ENCODE measurements around the gene DLG1.

Gene DLG1

DNA sequence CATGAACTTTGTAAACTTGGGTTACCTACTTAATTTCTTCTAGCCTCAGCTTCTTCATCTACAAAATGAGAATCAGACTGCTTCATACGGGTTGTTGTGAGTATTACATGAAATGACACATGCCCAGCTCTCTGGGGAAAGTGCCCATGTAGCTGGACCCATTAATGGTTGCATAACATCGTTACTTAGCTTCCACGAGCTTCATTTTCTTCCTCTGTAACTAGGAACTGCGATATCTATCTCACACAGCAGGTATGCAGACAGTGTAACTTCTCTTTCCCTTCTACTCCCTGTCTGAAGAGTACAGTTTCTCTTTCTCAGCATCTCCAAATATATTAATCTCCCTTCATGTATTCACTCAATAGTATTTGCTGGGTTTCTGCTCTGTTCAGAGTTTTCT, 37.9 kb upstream of the DLG1 start:
- DNase-seq (ENCODE audit: extremely low read depth, insufficient read length) = no peak

GRCh38 chr3:197335428-197336132, 37.2 kb upstream of the DLG1 start:
- no peak for DNase-seq (ENCODE audit: extremely low read depth, insufficient read length)
- TF ChIP-seq, protein P1, sequence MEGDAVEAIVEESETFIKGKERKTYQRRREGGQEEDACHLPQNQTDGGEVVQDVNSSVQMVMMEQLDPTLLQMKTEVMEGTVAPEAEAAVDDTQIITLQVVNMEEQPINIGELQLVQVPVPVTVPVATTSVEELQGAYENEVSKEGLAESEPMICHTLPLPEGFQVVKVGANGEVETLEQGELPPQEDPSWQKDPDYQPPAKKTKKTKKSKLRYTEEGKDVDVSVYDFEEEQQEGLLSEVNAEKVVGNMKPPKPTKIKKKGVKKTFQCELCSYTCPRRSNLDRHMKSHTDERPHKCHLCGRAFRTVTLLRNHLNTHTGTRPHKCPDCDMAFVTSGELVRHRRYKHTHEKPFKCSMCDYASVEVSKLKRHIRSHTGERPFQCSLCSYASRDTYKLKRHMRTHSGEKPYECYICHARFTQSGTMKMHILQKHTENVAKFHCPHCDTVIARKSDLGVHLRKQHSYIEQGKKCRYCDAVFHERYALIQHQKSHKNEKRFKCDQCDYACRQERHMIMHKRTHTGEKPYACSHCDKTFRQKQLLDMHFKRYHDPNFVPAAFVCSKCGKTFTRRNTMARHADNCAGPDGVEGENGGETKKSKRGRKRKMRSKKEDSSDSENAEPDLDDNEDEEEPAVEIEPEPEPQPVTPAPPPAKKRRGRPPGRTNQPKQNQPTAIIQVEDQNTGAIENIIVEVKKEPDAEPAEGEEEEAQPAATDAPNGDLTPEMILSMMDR (IDR thresholded peaks at IDR 0.05; ENCODE audit: insufficient read depth, low read length, poor library complexity, severe bottlenecking) = no peak
- Histone ChIP-seq H3K4me3 (replicated peaks; ENCODE audit: low read depth, low read length) (no peak overlapping the region), H3K36me3 (ENCODE audit: control insufficient read depth, insufficient read depth, low read length) (no peaks in the 10 kb centered on the region), H3K27me3 (replicated peaks; ENCODE audit: control insufficient read depth, insufficient read depth, low read length) (no peaks in the 10 kb centered on the region)

More for the DNA sequence above, 37.9 kb upstream of the DLG1 start:
- H3K4me3 ChIP-seq (replicated peaks; ENCODE audit: low read depth, low read length) = no peak overlapping the region
- H3K36me3 ChIP-seq (ENCODE audit: control insufficient read depth, insufficient read depth, low read length) = no peaks in the 10 kb centered on the region
- H3K27me3 ChIP-seq (replicated peaks; ENCODE audit: control insufficient read depth, insufficient read depth, low read length) = no peaks in the 10 kb centered on the region
- TF ChIP-seq, protein P1 (IDR thresholded peaks at IDR 0.05; ENCODE audit: insufficient read depth, low read length, poor library complexity, severe bottlenecking) = no peak

GRCh38 chr3:197333901-197334639, 35.7 kb upstream of the DLG1 start:
- no peaks in the 10 kb centered on the region for H3K27me3 ChIP-seq (replicated peaks; ENCODE audit: control insufficient read depth, insufficient read depth, low read length)
- no peak overlapping the region for H3K4me3 ChIP-seq (replicated peaks; ENCODE audit: low read depth, low read length)
- DNase-seq (ENCODE audit: extremely low read depth, insufficient read length) = no peak
- TF ChIP-seq, protein P1 (IDR thresholded peaks at IDR 0.05; ENCODE audit: insufficient read depth, low read length, poor library complexity, severe bottlenecking) = no peak
- no peaks in the 10 kb centered on the region for H3K36me3 ChIP-seq (ENCODE audit: control insufficient read depth, insufficient read depth, low read length)

DNA sequence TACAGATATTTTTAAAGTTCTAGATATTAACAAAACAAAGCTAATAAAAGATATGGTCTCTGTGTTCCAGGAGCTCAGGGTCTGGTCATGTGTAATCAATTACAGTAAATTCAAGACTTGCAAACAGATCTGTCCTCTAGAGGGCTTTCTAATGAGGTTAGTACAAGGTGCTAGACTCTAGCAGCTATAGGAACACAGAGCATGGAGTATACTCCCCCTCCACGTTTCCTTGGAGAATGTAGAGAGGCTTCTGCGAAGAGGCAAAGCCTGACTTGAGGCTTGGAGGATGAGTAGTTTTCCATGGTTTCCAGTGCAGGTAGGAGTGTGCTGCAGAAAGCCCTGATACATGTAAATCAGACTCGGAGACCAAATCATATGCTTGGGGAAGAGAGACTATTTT, 32.7 kb upstream of the DLG1 start:
- no peak for DNase-seq (ENCODE audit: extremely low read depth, insufficient read length)
- TF ChIP-seq, protein P1 (IDR thresholded peaks at IDR 0.05; ENCODE audit: insufficient read depth, low read length, poor library complexity, severe bottlenecking) = peak; percentile 33
- no peak overlapping the region for H3K4me3 ChIP-seq (replicated peaks; ENCODE audit: low read depth, low read length)
- no peaks in the 10 kb centered on the region for H3K27me3 ChIP-seq (replicated peaks; ENCODE audit: control insufficient read depth, insufficient read depth, low read length)
- H3K36me3 ChIP-seq (ENCODE audit: control insufficient read depth, insufficient read depth, low read length) = no peaks in the 10 kb centered on the region

- TF ChIP-seq, protein P1 (IDR thresholded peaks at IDR 0.05; ENCODE audit: insufficient read depth, low read length, poor library complexity, severe bottlenecking) = no peak
- DNase-seq (ENCODE audit: extremely low read depth, insufficient read length) = no peak
- no peaks in the 10 kb centered on the region for H3K27me3 ChIP-seq (replicated peaks; ENCODE audit: control insufficient read depth, insufficient read depth, low read length)
- no peaks in the 10 kb centered on the region for H3K36me3 ChIP-seq (ENCODE audit: control insufficient read depth, insufficient read depth, low read length)
- no peak overlapping the region for H3K4me3 ChIP-seq (replicated peaks; ENCODE audit: low read depth, low read length)
These were observed 31.0 kb upstream of the DLG1 start for GRCh38 chr3:197329382-197329781.

All from GM06990 (cell line).